Osteocyte (in vitro differentiated cells): Measurements from ENCODE around the gene CFAP52. TPM values are rescaled to one million over a fixed set of nuclear protein-coding genes. Genes with fewer than 3 reads are reported as not detected.
"Not testable (repeated sequence)": the region's sequence is repeated elsewhere in the genome, so short reads cannot be mapped to it uniquely, and the experiment has no call there.

Source experiments
- DNase-seq: peaks from one replicate; pipeline ENCODE4 v3.0.0; 2021; ENCODE audit warnings: mixed read lengths; ENCODE audit not compliant: unreplicated experiment; ENCODE audit errors: extremely low spot score
- H3K27ac Mint-ChIP-seq: one replicate; pipeline ENCODE4 v1.8.0; 2021; ENCODE audit warnings: mild to moderate bottlenecking, mixed read lengths; ENCODE audit not compliant: unreplicated experiment
- H3K27me3 Mint-ChIP-seq: one replicate; pipeline ENCODE4 v1.8.0; 2021; ENCODE audit warnings: mixed read lengths; ENCODE audit not compliant: unreplicated experiment
- H3K36me3 Mint-ChIP-seq: one replicate; pipeline ENCODE4 v1.8.0; 2021; ENCODE audit warnings: mixed read lengths; ENCODE audit not compliant: unreplicated experiment
- H3K4me1 Mint-ChIP-seq: one replicate; pipeline ENCODE4 v1.8.0; 2021; ENCODE audit warnings: mixed read lengths; ENCODE audit not compliant: unreplicated experiment
- H3K4me3 Mint-ChIP-seq: one replicate; pipeline ENCODE4 v1.8.0; 2021; ENCODE audit warnings: mild to moderate bottlenecking, moderate library complexity, mixed read lengths; ENCODE audit not compliant: unreplicated experiment
- H3K9me3 Mint-ChIP-seq: one replicate; pipeline ENCODE4 v1.8.0; 2021; ENCODE audit warnings: mixed read lengths; ENCODE audit not compliant: unreplicated experiment
- CTCF ChIP-seq: fragments of 200-600 bp; sonication (generic); IDR thresholded peaks from 2 replicates; pipeline ENCODE4 v1.5.0; 2021; ENCODE audit warnings: antibody characterized with exemption, mild to moderate bottlenecking, moderate library complexity
- total RNA-seq: library from RNA; stranded (reverse); gene quantifications from 2 replicates; pipeline ENCODE4 v1.2.1, GENCODE V29; 2021

Gene CFAP52
- total RNA-seq, 1 donor from 2014 or later: not detected

GRCh38 chr17:9557161-9557755 is 19.2 kb upstream of the CFAP52 start:
- Mint-ChIP-seq H3K27me3 (no peaks in the 10 kb centered on the region), H3K9me3 (no peaks in the 10 kb centered on the region), H3K27ac (no peak overlapping the region), H3K4me3 (no peak overlapping the region), H3K36me3 (peaks cover 7% of the 10 kb centered on the region), H3K4me1 (no peaks in the 10 kb centered on the region)
- no peak for DNase-seq
- TF ChIP-seq CTCF: no peak

- H3K4me1 Mint-ChIP-seq: no peaks in the 10 kb centered on the region
- no peaks in the 10 kb centered on the region for H3K27me3 Mint-ChIP-seq
- H3K9me3 Mint-ChIP-seq: no peaks in the 10 kb centered on the region
- no peak for DNase-seq
- H3K27ac Mint-ChIP-seq: no peak overlapping the region
- no peak for TF ChIP-seq CTCF
- H3K4me3 Mint-ChIP-seq: no peak overlapping the region
- peaks cover 7% of the 10 kb centered on the region for H3K36me3 Mint-ChIP-seq
Observed at GRCh38 chr17:9557857-9558256, 18.6 kb upstream of the CFAP52 start.

GRCh38 chr17:9564104-9564503 is 12.3 kb upstream of the CFAP52 start:
- H3K4me1 Mint-ChIP-seq: peaks cover 9% of the 10 kb centered on the region
- H3K36me3 Mint-ChIP-seq: peaks cover 19% of the 10 kb centered on the region
- H3K27ac Mint-ChIP-seq: no peak overlapping the region
- DNase-seq: no peak
- TF ChIP-seq CTCF: no peak
- no peaks in the 10 kb centered on the region for H3K9me3 Mint-ChIP-seq
- no peaks in the 10 kb centered on the region for H3K27me3 Mint-ChIP-seq
- no peak overlapping the region for H3K4me3 Mint-ChIP-seq

- H3K4me3 Mint-ChIP-seq: no peak overlapping the region
- H3K4me1 Mint-ChIP-seq: peaks cover 15% of the 10 kb centered on the region
- H3K36me3 Mint-ChIP-seq: peaks cover 19% of the 10 kb centered on the region
- H3K9me3 Mint-ChIP-seq: no peaks in the 10 kb centered on the region
- H3K27me3 Mint-ChIP-seq: no peaks in the 10 kb centered on the region
- DNase-seq: no peak
- TF ChIP-seq CTCF: no peak
- H3K27ac Mint-ChIP-seq: no peak overlapping the region
Observed at GRCh38 chr17:9566067-9566466, 10.4 kb upstream of the CFAP52 start.

- not testable (repeated sequence) for H3K4me3 Mint-ChIP-seq, DNase-seq, H3K9me3 Mint-ChIP-seq, H3K27me3 Mint-ChIP-seq, H3K27ac Mint-ChIP-seq
- Mint-ChIP-seq H3K4me1 (peaks cover 16% of the 10 kb centered on the region), H3K36me3 (peaks cover 19% of the 10 kb centered on the region)
Observed at GRCh38 chr17:9566739-9567138, 9.7 kb upstream of the CFAP52 start.

GRCh38 chr17:9568004-9568403 is 8.4 kb upstream of the CFAP52 start:
- H3K27me3 Mint-ChIP-seq: no peaks in the 10 kb centered on the region
- H3K36me3 Mint-ChIP-seq: peaks cover 19% of the 10 kb centered on the region
- peaks cover 16% of the 10 kb centered on the region for H3K4me1 Mint-ChIP-seq
- no peak for TF ChIP-seq CTCF
- no peak for DNase-seq
- no peaks in the 10 kb centered on the region for H3K9me3 Mint-ChIP-seq
- H3K27ac Mint-ChIP-seq: no peak overlapping the region
- H3K4me3 Mint-ChIP-seq: no peak overlapping the region
